ENCODE data around the gene CYLD.

Gene CYLD

GRCh38 chr16:50804290-50804907 lies 62.5 kb downstream of the CYLD start:
- no peak overlapping the region for H3K9ac ChIP-seq (ENCODE audit: low read depth, low read length)
- H3K4me1 ChIP-seq (ENCODE audit: insufficient read depth, low read length) = peaks cover 14% of the 10 kb centered on the region
- no peaks in the 10 kb centered on the region for H3K27me3 ChIP-seq (ENCODE audit: insufficient read depth, low read length, poor library complexity)
- no peak overlapping the region for H2AFZ ChIP-seq (ENCODE audit: low read depth, low read length)
- TF ChIP-seq EZH2 (IDR thresholded peaks at IDR 0.05; ENCODE audit: borderline replicate concordance, low read depth, low read length, severe bottlenecking) (no peak), CTCF (IDR thresholded peaks at IDR 0.05; ENCODE audit: borderline replicate concordance, extremely low read depth, low read length, poor library complexity, severe bottlenecking) (no peak)
- no peaks in the 10 kb centered on the region for H4K20me1 ChIP-seq (ENCODE audit: insufficient read depth, low read length)
- H3K27ac ChIP-seq (ENCODE audit: low read length) = no peak overlapping the region
- ATAC-seq (ENCODE audit: insufficient read depth, low read depth) = no peak
- H3K79me2 ChIP-seq (ENCODE audit: insufficient read depth, low read length) = no peaks in the 10 kb centered on the region
- no peaks in the 10 kb centered on the region for H3K9me3 ChIP-seq (ENCODE audit: insufficient read depth, low read length, severe bottlenecking)
- H3K36me3 ChIP-seq (ENCODE audit: insufficient read depth, low read length) = no peaks in the 10 kb centered on the region
- H3K4me3 ChIP-seq (ENCODE audit: low read depth in 1 of 2, low read length in 2 of 2) = no peak overlapping the region
- DNase-seq = no peak
- no peak overlapping the region for H3K4me2 ChIP-seq (ENCODE audit: insufficient read depth, low read length)

- H4K20me1 ChIP-seq (ENCODE audit: insufficient read depth, low read length) = no peaks in the 10 kb centered on the region
- H3K4me3 ChIP-seq (ENCODE audit: low read depth in 1 of 2, low read length in 2 of 2) = peak overlapping the region in 1 of 2 experiments; percentile 55; a peak in 2 of 4 replicates
- H3K4me2 ChIP-seq (ENCODE audit: insufficient read depth, low read length) = peak overlapping the region; percentile 90
- peaks cover 14% of the 10 kb centered on the region for H3K4me1 ChIP-seq (ENCODE audit: insufficient read depth, low read length)
- TF ChIP-seq CTCF (IDR thresholded peaks at IDR 0.05; ENCODE audit: borderline replicate concordance, extremely low read depth, low read length, poor library complexity, severe bottlenecking) (peak; percentile 76), EZH2 (IDR thresholded peaks at IDR 0.05; ENCODE audit: borderline replicate concordance, low read depth, low read length, severe bottlenecking) (no peak)
- ATAC-seq (ENCODE audit: insufficient read depth, low read depth) (peak; percentile 93), DNase-seq (peak; percentile 79)
- H2AFZ ChIP-seq (ENCODE audit: low read depth, low read length) = peak overlapping the region; percentile 82
- H3K27ac ChIP-seq (ENCODE audit: low read length) = 0 out of 2 replicates have a peak overlapping the region, but pooled peaks have one; percentile 29
- H3K9me3 ChIP-seq (ENCODE audit: insufficient read depth, low read length, severe bottlenecking) = no peaks in the 10 kb centered on the region
- H3K27me3 ChIP-seq (ENCODE audit: insufficient read depth, low read length, poor library complexity) = no peaks in the 10 kb centered on the region
- no peaks in the 10 kb centered on the region for H3K79me2 ChIP-seq (ENCODE audit: insufficient read depth, low read length)
- H3K9ac ChIP-seq (ENCODE audit: low read depth, low read length) = 0 out of 2 replicates have a peak overlapping the region, but pooled peaks have one; percentile 16
- H3K36me3 ChIP-seq (ENCODE audit: insufficient read depth, low read length) = no peaks in the 10 kb centered on the region
Observed at GRCh38 chr16:50806099-50807062, 64.5 kb downstream of the CYLD start.

GRCh38 chr16:50808929-50809538 lies 67.1 kb downstream of the CYLD start:
- no peak overlapping the region for H3K4me2 ChIP-seq (ENCODE audit: insufficient read depth, low read length)
- no peaks in the 10 kb centered on the region for H4K20me1 ChIP-seq (ENCODE audit: insufficient read depth, low read length)
- no peak overlapping the region for H2AFZ ChIP-seq (ENCODE audit: low read depth, low read length)
- H3K9me3 ChIP-seq (ENCODE audit: insufficient read depth, low read length, severe bottlenecking) = no peaks in the 10 kb centered on the region
- H3K36me3 ChIP-seq (ENCODE audit: insufficient read depth, low read length) = no peaks in the 10 kb centered on the region
- no peaks in the 10 kb centered on the region for H3K79me2 ChIP-seq (ENCODE audit: insufficient read depth, low read length)
- H3K4me3 ChIP-seq (ENCODE audit: low read depth in 1 of 2, low read length in 2 of 2) = no peak overlapping the region
- no peak for TF ChIP-seq CTCF (IDR thresholded peaks at IDR 0.05; ENCODE audit: borderline replicate concordance, extremely low read depth, low read length, poor library complexity, severe bottlenecking)
- no peak for TF ChIP-seq EZH2 (IDR thresholded peaks at IDR 0.05; ENCODE audit: borderline replicate concordance, low read depth, low read length, severe bottlenecking)
- H3K27ac ChIP-seq (ENCODE audit: low read length) = no peak overlapping the region
- H3K9ac ChIP-seq (ENCODE audit: low read depth, low read length) = no peak overlapping the region
- ATAC-seq (ENCODE audit: insufficient read depth, low read depth) (no peak), DNase-seq (no peak)
- H3K27me3 ChIP-seq (ENCODE audit: insufficient read depth, low read length, poor library complexity) = no peaks in the 10 kb centered on the region
- peaks cover 14% of the 10 kb centered on the region for H3K4me1 ChIP-seq (ENCODE audit: insufficient read depth, low read length)
